ENCODE results near the gene ZNF319.
A peak's percentile ranks its signal among the peaks of the same experiment; 100 is the strongest.

ZNF319 gene

DNA sequence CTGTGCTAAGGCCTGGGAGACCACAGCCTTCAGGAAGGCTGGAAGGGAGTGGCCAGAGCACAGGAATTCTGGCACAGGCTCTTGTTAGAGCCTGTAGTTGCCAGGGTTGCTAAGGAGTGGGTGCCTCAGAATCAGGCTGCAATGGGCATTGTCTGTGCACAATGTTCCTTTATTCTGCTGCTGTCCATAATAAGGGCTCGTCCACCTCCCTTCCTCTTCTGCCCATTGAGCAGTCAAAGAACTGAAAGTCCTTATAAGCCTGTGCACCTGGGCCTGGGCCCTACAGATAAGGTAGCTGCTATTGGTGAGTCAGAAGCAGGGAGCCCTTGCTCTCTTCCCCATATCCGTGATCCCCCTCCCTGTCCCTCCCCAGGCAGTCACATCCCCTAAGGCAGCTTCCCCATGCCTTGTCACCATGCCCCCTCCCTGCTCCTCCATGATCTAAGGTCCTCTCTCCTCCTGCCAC is 24.1 kb downstream of the ZNF319 start:
- DNase-seq = peak in 10 of 14 donors; percentile 16 to 75 (median 48)

DNA sequence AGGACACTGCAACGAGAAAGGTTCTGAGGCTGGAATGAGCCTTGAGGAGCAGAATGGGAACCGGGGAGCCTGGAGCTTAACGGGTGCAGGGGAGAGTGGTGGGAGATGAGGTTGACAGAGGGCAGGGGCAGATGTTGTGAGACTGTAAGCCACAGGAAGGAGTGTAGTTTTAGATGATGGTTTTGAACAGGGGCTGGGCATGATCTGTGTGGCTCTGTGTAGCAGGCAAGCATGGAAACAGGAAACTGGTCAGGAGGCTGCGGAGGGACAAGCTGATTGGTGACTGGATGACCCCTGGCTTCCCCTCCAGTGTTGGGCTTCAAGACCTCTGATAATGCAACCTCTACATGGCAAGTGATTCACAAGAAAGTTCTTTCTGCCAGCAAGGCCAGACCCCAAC is 28.2 kb downstream of the ZNF319 start:
- DNase-seq = no peak

DNA sequence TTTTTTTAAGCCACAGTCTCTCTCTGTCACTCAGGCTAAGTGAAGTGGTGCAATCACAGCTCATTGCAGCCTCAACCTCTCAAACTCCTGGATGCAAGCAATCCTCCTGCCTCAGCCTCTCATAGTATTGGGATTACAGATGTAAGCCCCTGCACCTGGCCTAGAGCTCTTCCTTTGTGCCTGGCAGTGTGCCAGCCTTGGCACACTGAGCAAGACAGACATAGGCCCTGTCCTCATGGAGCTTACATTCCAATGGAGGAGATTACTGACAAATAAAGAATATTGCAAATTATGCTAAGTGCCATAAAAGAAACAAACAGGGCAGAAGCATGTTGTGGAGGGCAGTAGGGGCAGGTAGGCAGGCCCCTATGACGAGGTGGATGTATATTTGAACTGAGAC is 28.6 kb downstream of the ZNF319 start:
- DNase-seq = no peak

DNA sequence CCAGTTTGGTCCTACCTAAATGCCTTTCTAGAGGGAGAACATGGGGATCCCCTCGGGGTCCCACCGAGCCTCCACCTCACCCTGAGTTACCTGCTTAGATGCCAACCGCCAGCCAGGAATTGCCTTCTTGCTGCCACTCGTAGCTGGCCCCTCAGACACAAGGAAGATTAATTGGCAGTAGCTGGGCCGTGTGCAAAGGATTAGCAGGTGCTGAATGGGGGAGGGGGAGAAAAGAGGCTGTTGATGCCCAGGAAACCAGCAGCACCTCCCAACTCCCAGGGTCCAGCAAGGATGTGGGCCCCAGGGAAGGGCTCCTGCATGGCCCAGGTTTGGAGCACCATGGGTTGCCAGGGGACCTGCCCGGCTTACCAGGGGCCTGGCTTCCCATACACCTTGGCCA is 29.5 kb downstream of the ZNF319 start, which contains the start of gene CNGB1:
CNGB1 (minus strand) TSS at position 159 of the 400 bp plus-strand sequence. CDS start 3,842 bp downstream, outside the sequence.
- no peak for DNase-seq

DNA sequence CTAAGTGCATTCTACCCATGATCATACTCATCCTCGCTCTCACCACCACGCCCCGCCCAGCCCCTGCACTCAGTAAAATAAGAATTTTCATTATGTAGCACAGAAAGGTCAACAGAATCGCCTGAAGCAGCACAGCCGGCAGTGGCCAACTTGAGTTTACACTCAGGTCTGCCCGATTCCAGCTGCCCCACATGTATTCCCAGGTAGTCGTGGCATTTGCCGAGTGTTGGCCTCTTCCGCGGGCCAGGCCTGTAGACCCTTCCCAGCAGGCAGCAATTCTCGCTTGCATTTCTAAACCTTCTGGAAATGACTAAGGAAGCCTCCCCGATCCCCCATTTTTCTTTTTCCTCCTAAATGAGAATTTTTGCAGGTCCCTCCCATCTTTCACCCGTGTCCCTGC is 30.2 kb downstream of the ZNF319 start:
- no peak for DNase-seq

DNA sequence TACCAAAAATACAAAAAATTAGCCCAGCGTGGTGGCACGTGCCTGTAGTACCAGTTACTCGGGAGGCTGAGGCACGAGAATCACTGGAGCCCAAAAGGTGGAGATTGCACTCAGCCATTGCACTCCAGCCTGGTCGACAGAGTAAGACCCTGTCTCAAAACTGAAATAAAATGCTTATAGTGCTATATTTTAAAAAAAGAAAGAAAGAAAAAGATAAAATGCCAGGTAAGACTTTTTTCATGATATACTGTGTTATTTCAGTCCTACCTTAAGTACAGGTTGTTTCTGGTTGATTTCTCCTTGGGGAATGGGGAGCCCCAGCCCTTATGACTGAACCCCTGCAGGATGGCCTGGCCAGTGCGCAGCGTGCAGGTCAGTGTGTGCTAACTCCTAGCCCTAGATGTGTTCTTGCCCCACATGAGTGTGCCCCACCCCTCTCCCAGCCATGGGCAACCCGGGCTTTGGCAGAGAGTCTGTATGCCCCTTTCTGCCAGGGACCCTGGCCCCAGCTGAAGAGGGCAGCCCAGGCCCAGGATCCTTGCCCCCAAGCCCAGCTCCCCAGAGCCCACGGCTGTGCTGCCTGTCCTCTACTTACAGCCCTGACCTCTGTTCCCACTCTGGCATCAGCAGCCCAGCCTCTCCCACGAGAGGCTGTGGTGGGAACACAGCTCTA is 30.9 kb downstream of the ZNF319 start:
- DNase-seq = no peak

DNA sequence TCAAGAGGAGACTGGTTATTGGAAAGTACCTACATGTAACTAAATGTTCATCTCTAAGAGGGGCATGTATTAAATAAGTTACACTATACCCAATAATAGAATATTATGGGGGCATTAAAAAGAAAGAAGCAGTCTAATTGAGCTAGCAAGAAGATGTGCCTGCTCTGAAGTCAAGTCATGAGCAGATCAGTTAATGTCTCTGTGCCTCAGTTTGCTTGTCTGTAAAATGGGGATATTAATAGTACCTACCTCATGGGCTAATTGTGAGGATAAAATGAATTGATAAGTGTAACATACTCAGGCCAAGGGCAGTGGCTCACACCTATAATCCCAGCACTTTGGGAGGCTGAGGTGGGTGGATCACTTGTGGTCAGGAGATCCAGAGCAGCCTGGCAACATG is 32.6 kb downstream of the ZNF319 start:
- no peak for DNase-seq

DNA sequence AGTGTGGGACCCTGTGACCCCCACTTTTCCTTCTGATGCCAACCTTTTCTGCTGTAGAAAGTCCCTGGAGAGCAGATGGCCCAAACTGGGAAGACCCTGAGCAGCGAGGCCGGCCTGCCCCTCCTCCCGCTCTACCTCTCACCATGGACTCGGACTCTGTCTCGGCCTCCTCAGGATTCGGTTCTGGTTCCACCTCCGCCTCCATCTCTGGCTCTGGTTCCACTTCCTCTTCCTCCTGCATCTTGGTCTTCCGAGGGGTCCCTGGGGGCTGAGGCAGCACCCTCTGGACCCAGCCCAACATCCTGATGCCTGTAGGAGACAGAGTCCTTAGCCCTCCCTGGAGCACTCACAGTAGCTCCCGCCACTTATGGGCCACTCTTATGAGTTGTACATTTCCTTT is 33.5 kb downstream of the ZNF319 start:
- no peak for DNase-seq

DNA sequence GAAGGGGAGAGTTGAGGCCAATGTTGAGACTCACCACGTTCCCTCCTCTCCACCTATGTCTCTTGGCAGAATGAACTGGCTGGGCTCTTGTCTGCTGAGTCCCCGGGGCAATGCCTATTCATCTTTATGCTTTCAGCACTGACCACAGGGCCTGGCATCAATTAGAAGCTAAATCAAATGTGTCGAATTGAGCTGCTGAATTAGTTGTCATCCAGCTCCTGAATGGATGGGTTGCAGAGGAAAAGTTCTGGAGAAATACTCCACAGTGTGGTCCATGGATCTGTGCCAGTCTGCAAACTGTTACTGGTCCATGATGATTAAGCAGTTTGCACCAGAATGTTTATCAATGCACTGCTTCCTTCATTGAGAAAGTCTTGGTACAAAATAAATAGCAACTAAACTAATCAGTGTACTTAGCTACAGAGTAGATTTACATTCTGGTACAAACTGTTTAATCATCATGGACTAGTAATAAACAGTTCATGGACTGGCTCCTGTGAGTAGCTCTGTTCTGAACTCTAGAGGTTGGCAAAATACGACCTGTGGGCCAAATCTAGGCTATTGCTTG is 34.2 kb downstream of the ZNF319 start:
- DNase-seq = no peak

DNA sequence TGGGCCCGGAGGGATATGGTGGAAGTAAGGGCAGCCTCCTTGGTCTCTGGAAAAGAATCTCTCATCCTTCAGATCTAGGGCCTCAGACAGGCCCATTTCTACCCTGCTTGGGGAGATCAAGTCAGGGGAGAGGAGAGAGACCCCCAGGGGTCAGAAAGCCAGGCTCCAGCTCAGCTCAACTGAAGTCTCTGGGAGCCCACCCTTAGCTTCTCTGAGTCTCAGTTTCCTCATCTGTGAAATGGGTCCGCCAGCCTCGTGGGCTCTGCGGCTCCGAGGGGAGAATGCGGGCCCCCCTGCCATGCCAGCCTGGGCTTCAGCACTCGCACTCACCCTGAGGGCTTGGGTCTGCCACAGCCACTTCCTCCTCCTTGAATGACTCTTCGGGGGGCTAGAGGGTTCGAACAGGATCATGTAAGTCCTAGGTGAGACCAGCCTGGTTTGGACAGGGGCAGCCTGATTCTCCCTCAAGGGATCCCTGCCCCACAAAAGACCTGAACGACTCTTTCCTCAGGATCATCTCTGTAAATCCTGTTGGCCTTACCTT is 36.2 kb downstream of the ZNF319 start:
- no peak for DNase-seq

DNA sequence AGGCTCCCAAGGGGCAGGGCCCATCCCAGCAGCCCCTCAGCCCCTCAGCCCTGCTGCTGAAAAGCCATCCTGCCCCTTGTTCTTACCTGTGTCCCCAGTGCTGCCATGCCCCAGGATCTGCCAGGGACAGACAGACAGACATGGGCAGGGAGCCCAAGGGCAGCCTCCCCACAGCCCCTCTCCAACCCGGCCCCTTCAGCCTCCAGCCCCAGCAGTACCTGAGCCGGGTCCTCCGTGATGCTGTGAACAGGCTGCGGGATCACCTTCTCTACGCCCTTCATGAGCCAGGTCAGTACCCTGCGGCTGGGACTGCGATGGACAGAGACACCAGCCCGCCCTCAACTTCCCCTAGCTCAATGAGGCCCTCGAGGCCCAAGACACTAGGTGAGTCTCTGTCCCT is 37.7 kb downstream of the ZNF319 start:
- no peak for DNase-seq

DNA sequence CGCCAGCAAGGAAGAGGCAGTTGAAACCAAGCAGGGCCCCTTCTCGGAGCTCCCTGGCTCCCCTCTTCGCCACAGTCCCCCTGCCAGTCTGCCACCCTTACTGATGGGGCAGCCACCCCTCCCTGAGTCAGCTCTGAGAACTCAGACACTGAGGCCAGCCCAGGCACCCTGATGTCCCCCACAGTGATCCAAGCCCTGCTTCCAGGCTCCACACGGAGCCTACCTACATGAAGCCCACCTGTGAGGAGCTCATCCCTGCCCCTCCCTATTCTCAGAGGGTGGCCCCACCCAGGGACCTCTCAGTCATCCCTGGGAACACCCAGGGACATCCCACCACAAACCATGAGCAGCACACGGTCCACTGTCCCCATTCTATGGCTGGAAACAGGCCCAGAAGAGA is 38.4 kb downstream of the ZNF319 start:
- no peak for DNase-seq

DNA sequence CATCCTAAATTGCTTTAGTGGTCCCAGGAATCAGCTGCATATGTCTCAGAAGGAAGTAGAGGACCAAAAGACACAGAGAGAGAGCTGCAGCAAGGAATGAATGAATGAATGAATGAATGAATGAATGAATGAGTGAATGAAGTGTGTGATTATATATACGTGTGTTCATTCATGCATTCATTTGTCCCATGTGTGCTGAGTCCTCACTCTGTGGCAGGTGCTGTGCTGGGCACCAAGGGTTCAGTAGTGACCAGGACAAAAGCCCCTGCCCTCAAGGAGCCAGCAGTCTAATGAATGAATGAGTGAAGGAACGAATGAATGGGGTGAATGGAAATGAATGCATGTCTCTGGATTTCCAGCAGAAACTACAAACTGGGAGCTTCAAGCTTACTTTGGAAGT is 38.9 kb downstream of the ZNF319 start:
- DNase-seq = no peak

DNA sequence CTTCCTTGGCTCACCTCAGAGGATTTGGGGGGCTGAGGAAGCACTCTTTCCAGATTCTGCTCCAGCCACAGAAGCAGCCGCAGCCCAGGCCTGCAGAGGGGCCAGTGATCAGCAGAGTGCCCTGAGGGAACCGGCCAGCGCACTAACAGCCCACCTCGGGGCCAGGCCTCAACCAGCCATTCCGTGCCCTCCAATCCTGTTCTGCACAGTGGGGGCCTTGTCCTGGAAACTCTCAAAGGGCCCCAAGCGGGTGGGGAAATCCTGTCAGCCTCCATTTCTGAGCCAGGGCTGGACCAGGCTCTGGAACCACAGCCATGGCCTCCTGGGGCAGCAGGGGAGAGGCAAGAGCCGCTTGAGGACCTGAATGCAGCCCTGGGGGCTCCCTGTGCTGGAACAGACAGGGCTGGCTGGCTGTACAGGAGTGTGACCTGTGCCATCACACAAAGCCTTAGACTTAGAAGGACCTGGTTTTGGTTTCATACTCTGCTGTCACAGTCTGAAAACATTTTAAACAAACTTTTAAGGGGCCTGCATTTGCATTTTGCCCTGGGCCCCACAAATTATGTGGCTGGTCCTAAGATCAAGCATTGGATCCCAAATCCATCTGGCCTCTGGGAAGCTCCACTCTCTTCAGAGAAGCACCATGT is 39.5 kb downstream of the ZNF319 start:
- DNase-seq = no peak

DNA sequence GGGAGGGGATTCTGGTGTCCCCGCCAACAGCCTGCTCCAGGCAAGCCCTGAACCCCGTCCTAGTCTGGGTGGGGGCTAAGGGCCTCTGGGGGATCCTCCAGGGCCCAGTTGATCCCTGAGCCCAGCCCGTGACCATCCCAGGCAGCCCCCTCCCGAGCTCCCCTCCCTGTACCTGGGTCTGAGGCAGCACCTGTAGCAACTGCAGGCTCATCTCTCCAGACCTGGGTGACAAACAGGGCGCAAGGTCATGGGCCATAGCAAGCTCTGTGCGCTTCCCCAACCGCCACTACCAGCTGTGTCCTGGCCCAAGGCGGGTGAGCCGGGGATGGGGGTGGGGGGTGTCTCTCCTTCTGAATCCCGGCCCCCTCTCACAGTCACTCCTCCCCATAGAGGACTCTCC is 40.2 kb downstream of the ZNF319 start:
- no peak for DNase-seq

DNA sequence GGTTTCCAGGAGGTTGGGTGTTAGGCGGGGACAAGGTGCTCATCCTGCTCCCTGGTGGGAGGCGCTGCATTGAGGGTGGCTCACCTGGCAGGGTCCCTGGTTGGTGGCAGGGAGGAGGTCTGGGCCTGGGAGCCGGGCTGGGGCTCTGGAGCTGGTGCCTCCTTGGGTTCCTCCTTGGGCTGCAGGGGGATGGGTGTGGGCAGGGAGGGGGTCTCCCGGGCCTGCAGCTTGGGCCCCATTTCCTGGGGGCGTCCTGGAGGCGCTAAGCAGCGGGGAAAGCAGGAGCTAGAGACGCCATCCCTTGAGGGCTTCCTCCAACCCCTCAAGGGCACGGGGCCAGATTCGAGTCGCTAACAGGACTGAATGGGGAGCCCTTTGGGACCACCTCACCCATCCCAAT is 40.7 kb downstream of the ZNF319 start:
- no peak for DNase-seq

DNA sequence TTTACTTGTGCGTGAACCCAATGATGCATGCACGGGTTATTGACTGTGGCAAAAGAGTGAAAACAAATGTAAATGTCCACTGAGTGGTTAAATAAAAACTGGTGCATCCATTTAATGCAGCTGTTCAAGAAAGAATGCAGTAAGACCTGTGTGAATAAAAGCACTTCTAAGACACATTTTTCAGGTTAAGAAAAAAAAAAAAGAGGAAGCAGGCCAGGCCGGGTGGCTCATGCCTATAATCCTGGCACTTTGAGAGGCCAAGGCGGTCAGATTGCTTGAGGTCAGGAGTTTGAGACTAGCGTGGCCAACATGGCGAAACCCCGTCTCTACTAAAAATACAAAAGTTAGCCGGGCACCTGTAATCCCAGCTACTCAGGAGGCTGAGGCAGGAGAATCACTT is 41.4 kb downstream of the ZNF319 start:
- no peak for DNase-seq

DNA sequence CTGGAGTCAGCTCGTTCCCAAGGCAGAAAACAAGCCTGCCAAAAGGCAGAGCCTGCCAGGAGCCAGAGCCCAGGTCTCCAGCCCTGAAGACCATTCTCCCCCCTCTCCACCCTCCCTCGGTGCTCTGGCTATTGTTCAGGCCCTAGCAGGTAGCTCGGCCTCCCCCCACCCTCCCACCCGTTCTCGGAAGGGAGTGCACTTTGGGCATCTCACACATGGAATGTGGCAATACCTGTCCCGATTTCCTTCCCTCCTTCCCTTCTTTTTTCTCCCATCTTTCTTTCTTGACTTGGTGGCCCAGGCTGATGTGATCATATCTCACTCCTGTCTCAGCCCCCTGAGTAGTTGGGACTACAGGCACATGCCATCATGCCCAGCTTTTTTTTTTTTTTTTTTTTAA is 41.9 kb downstream of the ZNF319 start:
- DNase-seq = no peak

DNA sequence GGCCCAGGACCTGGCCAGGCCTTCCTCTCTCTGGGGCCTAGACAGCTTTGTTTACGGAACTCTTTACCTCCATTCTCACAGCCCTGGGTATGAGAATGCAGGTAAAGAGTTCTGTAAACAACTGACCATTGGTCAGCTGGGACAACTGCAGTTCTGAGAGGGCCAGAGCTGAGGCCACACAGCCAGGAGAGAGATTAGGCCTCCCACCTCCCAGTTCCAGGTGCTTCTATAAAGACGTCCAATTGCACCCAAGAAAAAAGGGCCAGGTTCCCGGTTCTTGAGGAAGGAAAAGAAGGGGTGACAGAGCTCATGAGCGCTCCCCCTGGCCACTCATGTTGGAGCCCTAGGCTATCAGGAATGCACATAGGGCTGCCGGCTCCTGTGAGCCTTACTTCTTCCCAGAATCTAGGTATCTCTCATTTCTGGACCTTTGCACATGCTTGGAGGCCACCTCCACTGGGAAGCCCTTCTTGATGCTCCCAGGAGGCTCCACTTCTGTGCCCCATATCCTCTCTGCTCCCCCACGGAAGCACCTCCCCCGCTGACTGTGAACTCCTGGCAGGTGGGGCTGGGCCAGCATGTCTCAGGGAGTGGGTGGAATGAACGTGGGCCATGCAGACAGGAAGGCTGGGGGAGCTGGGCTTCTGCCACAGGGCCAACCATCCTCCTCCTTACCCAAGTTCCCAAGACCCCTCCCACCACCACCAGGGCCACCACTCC is 42.6 kb downstream of the ZNF319 start:
- DNase-seq = no peak

DNA sequence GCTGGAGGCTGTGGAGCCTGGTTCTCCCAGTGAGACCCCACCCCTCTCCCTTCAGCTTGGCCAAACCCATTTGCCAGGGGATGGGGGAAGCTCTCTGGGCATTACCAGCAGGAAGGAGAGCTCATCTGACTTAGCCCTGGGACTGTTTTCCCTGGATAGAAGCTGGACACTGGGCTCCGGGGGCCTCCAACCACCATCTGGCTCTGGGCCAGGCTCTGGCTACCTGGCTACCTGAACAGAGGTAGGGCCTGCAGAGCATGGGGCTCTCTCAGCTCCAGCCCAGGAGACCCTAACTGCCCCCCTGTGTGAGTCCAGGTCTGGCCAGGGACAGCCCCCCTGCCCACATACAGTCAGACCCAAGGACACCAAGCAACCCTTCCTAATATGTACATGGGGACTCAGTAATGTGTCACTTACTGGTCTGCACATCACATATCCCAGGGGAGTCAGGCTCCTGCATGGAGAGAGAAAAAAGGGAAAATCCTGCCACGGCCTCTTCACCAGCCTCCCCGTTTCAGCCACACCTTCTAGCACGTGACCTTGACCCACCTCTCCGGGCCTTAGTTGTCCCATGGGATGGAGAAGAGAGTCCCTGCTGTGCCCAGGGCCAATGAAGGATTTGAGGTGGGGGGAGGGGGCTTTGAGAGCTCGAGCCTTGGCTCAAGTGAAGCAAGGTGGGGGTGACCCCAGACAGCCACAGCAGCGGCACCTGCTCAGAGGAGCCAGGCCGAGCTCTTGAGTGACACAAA is 43.4 kb downstream of the ZNF319 start:
- no peak for DNase-seq

DNA sequence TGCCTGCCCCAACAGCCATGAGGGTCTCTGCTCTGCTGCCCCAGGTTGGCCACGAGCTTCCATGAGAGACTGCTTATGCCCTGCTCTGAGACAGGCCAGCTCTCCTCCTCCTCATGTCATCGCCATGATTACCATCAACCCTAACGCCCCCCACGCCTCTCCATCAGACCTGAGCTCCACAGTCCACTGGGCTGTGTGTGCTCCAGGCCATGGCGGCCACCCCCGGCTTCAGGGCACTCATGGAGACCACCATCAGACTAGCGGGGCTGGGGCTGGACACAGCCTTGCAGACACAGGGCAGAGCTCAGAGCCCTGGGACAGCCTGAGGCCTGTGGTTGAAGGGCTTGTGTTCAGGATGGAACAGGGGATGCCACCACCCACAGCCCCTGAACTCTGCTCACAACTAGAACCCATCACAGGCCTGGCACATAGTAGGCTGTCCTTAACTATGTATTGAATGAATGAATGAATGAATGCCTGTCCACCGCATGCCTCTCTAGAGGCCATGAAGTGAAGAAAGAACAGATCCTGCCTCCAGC is 44.1 kb downstream of the ZNF319 start:
- no peak for DNase-seq

DNA sequence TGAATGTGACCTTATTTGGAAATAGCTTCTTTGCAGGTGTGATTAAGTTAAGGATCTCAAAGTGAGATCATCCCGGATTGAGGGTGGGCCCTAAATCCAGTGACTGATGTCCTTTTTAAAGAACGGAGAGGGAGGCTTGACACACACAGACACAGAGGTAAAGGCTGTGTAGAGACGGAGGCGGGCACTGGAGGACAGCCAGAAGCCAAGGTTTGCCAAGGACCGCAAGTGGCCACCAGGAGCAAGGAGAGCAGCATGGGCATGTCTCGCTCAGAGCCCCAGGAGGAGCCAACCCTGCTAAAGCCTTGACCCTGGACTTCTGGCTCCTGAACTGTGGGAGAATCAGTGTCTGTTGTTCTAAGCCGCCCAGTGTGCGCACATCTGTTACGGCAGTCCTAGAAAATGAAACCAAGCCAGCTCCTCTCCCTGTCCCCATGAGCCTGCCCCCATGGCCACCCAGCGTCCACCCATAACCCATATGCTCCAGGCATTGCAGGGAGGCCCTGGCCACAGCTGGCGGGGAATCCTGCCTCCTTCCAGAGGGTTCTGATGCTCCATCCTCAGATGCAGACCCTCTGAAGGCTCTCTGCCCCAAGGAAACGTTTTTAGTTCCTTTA is 44.8 kb downstream of the ZNF319 start:
- no peak for DNase-seq
